Esophagus (tissue), 2 donors: ENCODE measurements around the gene STX7. TPM values are rescaled to one million over a fixed set of nuclear protein-coding genes. Genes with fewer than 3 reads are reported as not detected.

Source experiments
- polyA plus RNA-seq, 2 donors: library from polyadenylated mRNA; stranded (reverse); fragments of 200-250 nt; gene quantifications; one replicate each; pipeline ENCODE4 v1.2.3, GENCODE V29; 2013
- donor health status: healthy with polysubstance abuse.
- donor health status: Bipolar disorder and iron deficiency.

STX7 gene
- polyA plus RNA-seq, 2 donors, result 9.0 to 19.2 TPM

Other genes starting within 250 kb of the STX7 start
- 10 to 100 TPM in 1 of 2 donors, 1 to 10 TPM in 1; 9.0 to 15.4 TPM for gene MOXD1, start 111.6 kb downstream of the STX7 start, polyA plus RNA-seq
- not detected for gene TAAR9, start 25.2 kb upstream of the STX7 start, polyA plus RNA-seq
- not detected for gene TAAR8, start 39.6 kb upstream of the STX7 start, polyA plus RNA-seq
- gene TAAR6, start 57.2 kb upstream of the STX7 start, polyA plus RNA-seq, result not detected
- not detected for gene TAAR5, start 76.6 kb upstream of the STX7 start, polyA plus RNA-seq
- not detected for gene TAAR2, start 111.2 kb upstream of the STX7 start, polyA plus RNA-seq
- not detected for gene TAAR1, start 146.1 kb upstream of the STX7 start, polyA plus RNA-seq
- under 1 TPM; 0.28 to 0.29 TPM for gene VNN1, start 200.9 kb upstream of the STX7 start, polyA plus RNA-seq
- gene VNN2, start 244.8 kb upstream of the STX7 start, polyA plus RNA-seq, result under 1 TPM; 0.35 to 0.45 TPM